Upper lobe of right lung (tissue), 1 donor: Measurements from ENCODE around the gene CSE1L. TPM values are rescaled to one million over a fixed set of nuclear protein-coding genes. Genes with fewer than 3 reads are reported as not detected.

Source experiments
- ATAC-seq: fragments of 200-7000 bp; cut with Tn5 transposase; one replicate; pipeline ENCODE4 v1.9.1; 2020; ENCODE audit warnings: mild to moderate bottlenecking, moderate library complexity
- DNase-seq: peaks from one replicate; pipeline ENCODE4 v3.0.0-alpha.2; 2020
- H3K27ac ChIP-seq: fragments of 200-600 bp; one replicate; pipeline ENCODE4 v1.8.0; 2022
- H3K27me3 ChIP-seq: fragments of 200-600 bp; one replicate; pipeline ENCODE4 v1.8.0; 2022; ENCODE audit warnings: mild to moderate bottlenecking
- H3K36me3 ChIP-seq: fragments of 200-600 bp; one replicate; pipeline ENCODE4 v1.8.0; 2022
- H3K4me1 ChIP-seq: fragments of 200-600 bp; one replicate; pipeline ENCODE4 v1.8.0; 2022
- H3K4me3 ChIP-seq: fragments of 200-600 bp; one replicate; pipeline ENCODE4 v1.8.0; 2022; ENCODE audit warnings: mild to moderate bottlenecking
- H3K9me3 ChIP-seq: fragments of 200-600 bp; one replicate; pipeline ENCODE4 v1.8.0; 2022
- CTCF ChIP-seq: fragments of 200-600 bp; IDR thresholded peaks from one replicate; pipeline ENCODE4 v1.8.0; 2022; ENCODE audit warnings: antibody characterized with exemption
- intact Hi-C: fragments of 100-400 bp; cut with DNase I; formaldehyde crosslinking; loops from one replicate; pipeline ENCODE4 v1.11.0; 2022
- total RNA-seq: library from RNA; stranded (reverse); fragmentation: NEBNext Ultra II Directional; extraction: Animal tissue kit (Norgen Biotek cat#: 25700); gene quantifications from one replicate; pipeline ENCODE4 v1.2.1, GENCODE V29; 2021
- donor health status: DM: no; HTN: yes; CAD: no; lungs with severe emphysema.

Gene CSE1L
- total RNA-seq, 1 donor from 2014 or later = 37.8 TPM

- ATAC-seq = peak; percentile 28
- DNase-seq = no peak
- Histone ChIP-seq H3K36me3 (peaks cover 50% of the 10 kb centered on the region), H3K9me3 (no peaks in the 10 kb centered on the region), H3K27ac (no peak overlapping the region), H3K27me3 (no peaks in the 10 kb centered on the region), H3K4me3 (no peak overlapping the region), H3K4me1 (no peaks in the 10 kb centered on the region)
- no peak for TF ChIP-seq CTCF
- intact Hi-C loops = no loop called here
Measured at GRCh38 chr20:49110767-49111694, 64.9 kb downstream of the CSE1L start.

- no peak for ATAC-seq
- no peak overlapping the region for H3K27ac ChIP-seq
- intact Hi-C loops = no loop called here
- DNase-seq = no peak
- H3K4me3 ChIP-seq = no peak overlapping the region
- peaks cover 67% of the 10 kb centered on the region for H3K36me3 ChIP-seq
- no peaks in the 10 kb centered on the region for H3K9me3 ChIP-seq
- no peaks in the 10 kb centered on the region for H3K4me1 ChIP-seq
- TF ChIP-seq CTCF = no peak
- H3K27me3 ChIP-seq = no peaks in the 10 kb centered on the region
Measured at GRCh38 chr20:49112596-49113274, 66.6 kb downstream of the CSE1L start.

GRCh38 chr20:49115564-49115963 is 69.5 kb downstream of the CSE1L start:
- DNase-seq (no peak), ATAC-seq (no peak)
- Histone ChIP-seq H3K9me3 (no peaks in the 10 kb centered on the region), H3K27ac (no peak overlapping the region), H3K36me3 (peaks cover 83% of the 10 kb centered on the region), H3K4me1 (no peaks in the 10 kb centered on the region), H3K4me3 (no peak overlapping the region), H3K27me3 (no peaks in the 10 kb centered on the region)
- intact Hi-C loops = no loop called here
- no peak for TF ChIP-seq CTCF

- ATAC-seq (no peak), DNase-seq (no peak)
- H3K36me3 ChIP-seq = peaks cover 98% of the 10 kb centered on the region
- no peak overlapping the region for H3K4me3 ChIP-seq
- no peaks in the 10 kb centered on the region for H3K9me3 ChIP-seq
- intact Hi-C loops = no loop called here
- no peak overlapping the region for H3K27ac ChIP-seq
- H3K4me1 ChIP-seq = no peaks in the 10 kb centered on the region
- no peak for TF ChIP-seq CTCF
- H3K27me3 ChIP-seq = no peaks in the 10 kb centered on the region
Measured at GRCh38 chr20:49118307-49118706, 72.2 kb downstream of the CSE1L start.

GRCh38 chr20:49119988-49120387 is 73.9 kb downstream of the CSE1L start:
- no peaks in the 10 kb centered on the region for H3K27me3 ChIP-seq
- H3K4me3 ChIP-seq = no peak overlapping the region
- H3K36me3 ChIP-seq = peaks cover 97% of the 10 kb centered on the region
- H3K27ac ChIP-seq = no peak overlapping the region
- TF ChIP-seq CTCF = no peak
- DNase-seq (no peak), ATAC-seq (no peak)
- no peaks in the 10 kb centered on the region for H3K4me1 ChIP-seq
- no peaks in the 10 kb centered on the region for H3K9me3 ChIP-seq
- intact Hi-C loops = no loop called here
